Activated gamma-delta T cell treated with Interleukin-2 at 50 U/mL for 16 hours (primary cell): Measurements from ENCODE around the gene NFKBIB.
"Not testable (repeated sequence)": the region's sequence is repeated elsewhere in the genome, so short reads cannot be mapped to it uniquely, and the experiment has no call there.

Experiments used
- DNase-seq: peaks from one replicate; pipeline ENCODE4 v3.0.0-alpha.2; 2020

The NFKBIB gene

GRCh38 chr19:38929929-38930775 is 30.4 kb downstream of the NFKBIB start, which contains the start of gene SARS2:
TSS of gene SARS2 (minus strand) at chr19:38930763. CDS start at chr19:38930736, 27 bp downstream.
- DNase-seq = peak; percentile 92

GRCh38 chr19:38930776-38931520 is 31.2 kb downstream of the NFKBIB start, which contains the start of gene MRPS12:
TSS of gene MRPS12 (plus strand) at chr19:38930944. CDS start at chr19:38931295, 351 bp downstream.
- peak; percentile 97 for DNase-seq

GRCh38 chr19:38931521-38931793 is 31.7 kb downstream of the NFKBIB start:
- no peak for DNase-seq

GRCh38 chr19:38932425-38933179 is 32.8 kb downstream of the NFKBIB start:
- DNase-seq = peak; percentile 32

GRCh38 chr19:38933544-38933943 is 33.8 kb downstream of the NFKBIB start:
- DNase-seq = no peak

GRCh38 chr19:38939957-38940356 is 40.2 kb downstream of the NFKBIB start:
- no peak for DNase-seq

GRCh38 chr19:38941466-38941865 is 41.7 kb downstream of the NFKBIB start:
- DNase-seq = not testable (repeated sequence)

GRCh38 chr19:38941979-38942378 is 42.2 kb downstream of the NFKBIB start:
- DNase-seq = no peak

GRCh38 chr19:38942471-38943181 is 42.9 kb downstream of the NFKBIB start:
- DNase-seq = no peak

GRCh38 chr19:38944981-38945506 is 45.3 kb downstream of the NFKBIB start:
- no peak for DNase-seq

GRCh38 chr19:38945562-38946228 is 45.9 kb downstream of the NFKBIB start:
- no peak for DNase-seq

- DNase-seq = no peak
Measured at GRCh38 chr19:38946229-38947010, 46.7 kb downstream of the NFKBIB start.

- peak; percentile 68 for DNase-seq
Measured at GRCh38 chr19:38949580-38950367, 50.0 kb downstream of the NFKBIB start.

GRCh38 chr19:38951187-38951586 is 51.4 kb downstream of the NFKBIB start:
- no peak for DNase-seq

GRCh38 chr19:38952395-38953165 is 52.8 kb downstream of the NFKBIB start:
- DNase-seq = no peak

GRCh38 chr19:38953677-38954076 is 53.9 kb downstream of the NFKBIB start:
- DNase-seq = no peak

- no peak for DNase-seq
Measured at GRCh38 chr19:38956264-38956663, 56.5 kb downstream of the NFKBIB start.

GRCh38 chr19:38958301-38958700 is 58.5 kb downstream of the NFKBIB start:
- DNase-seq = no peak
